Vagina (tissue), 2 donors: Measurements from ENCODE around the gene ZER1.

Source experiments
- POLR2A ChIP-seq, 2 donors: fragments of 450-650 bp; IDR thresholded peaks; one replicate each; pipeline ENCODE4 v1.6.1; 2017; ENCODE audit warnings: antibody characterized with exemption in 2 of 2, mild to moderate bottlenecking in 2 of 2, moderate library complexity in 2 of 2
- TF ChIP-seq, protein P1 (sequence below), 3 experiments: fragments of 450-650 bp in 2 of 3; fragments of 200-600 bp in 1 of 3; sonication (generic) in 1 of 3; IDR thresholded peaks; one replicate each; pipeline ENCODE4 v1.5.1; 2017 to 2019; ENCODE audit warnings: antibody characterized with exemption in 3 of 3, mild to moderate bottlenecking in 2 of 3, moderate library complexity in 2 of 3

DNA sequence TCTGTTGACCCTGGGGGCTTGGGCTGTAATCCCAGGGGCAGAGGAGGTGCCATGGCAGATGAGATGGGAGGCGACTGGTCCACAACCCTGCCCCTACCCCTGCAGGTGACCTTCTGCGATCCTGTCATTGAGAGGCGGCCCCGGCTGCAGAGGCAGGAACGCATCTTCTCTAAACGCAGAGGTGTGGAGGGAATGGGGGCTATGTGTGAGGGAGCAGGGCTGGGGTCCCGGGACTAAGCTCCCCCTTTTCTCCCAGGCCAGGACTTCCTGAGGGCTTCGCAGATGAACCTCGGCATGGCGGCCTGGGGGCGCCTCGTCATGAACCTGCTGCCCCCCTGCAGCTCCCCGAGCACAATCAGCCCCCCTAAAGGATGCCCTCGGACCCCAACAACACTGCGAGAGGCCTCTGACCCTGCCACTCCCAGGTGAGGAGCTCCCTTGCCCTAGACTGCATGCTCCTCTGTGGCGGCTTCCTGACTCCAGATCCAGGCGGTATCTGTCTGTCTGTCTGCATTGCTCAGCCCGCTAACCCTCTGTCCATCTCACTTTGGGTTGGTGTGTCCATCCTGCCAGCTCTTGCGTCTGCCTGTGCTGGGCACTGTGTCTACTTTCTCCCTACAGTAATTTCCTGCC lies 57.7 kb downstream of the ZER1 start:
- TF ChIP-seq POLR2A (IDR thresholded peaks at IDR 0.05): no peak
- TF ChIP-seq, protein P1, sequence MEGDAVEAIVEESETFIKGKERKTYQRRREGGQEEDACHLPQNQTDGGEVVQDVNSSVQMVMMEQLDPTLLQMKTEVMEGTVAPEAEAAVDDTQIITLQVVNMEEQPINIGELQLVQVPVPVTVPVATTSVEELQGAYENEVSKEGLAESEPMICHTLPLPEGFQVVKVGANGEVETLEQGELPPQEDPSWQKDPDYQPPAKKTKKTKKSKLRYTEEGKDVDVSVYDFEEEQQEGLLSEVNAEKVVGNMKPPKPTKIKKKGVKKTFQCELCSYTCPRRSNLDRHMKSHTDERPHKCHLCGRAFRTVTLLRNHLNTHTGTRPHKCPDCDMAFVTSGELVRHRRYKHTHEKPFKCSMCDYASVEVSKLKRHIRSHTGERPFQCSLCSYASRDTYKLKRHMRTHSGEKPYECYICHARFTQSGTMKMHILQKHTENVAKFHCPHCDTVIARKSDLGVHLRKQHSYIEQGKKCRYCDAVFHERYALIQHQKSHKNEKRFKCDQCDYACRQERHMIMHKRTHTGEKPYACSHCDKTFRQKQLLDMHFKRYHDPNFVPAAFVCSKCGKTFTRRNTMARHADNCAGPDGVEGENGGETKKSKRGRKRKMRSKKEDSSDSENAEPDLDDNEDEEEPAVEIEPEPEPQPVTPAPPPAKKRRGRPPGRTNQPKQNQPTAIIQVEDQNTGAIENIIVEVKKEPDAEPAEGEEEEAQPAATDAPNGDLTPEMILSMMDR (IDR thresholded peaks at IDR 0.05): no peak
